ENCODE data around the gene PXK. TPM values are rescaled to one million over a fixed set of nuclear protein-coding genes. Genes with fewer than 3 reads are reported as not detected.

Gene PXK
- total and polyA plus RNA-seq, 2 experiments from 2014 or later: 29.5 to 37.8 TPM

DNA sequence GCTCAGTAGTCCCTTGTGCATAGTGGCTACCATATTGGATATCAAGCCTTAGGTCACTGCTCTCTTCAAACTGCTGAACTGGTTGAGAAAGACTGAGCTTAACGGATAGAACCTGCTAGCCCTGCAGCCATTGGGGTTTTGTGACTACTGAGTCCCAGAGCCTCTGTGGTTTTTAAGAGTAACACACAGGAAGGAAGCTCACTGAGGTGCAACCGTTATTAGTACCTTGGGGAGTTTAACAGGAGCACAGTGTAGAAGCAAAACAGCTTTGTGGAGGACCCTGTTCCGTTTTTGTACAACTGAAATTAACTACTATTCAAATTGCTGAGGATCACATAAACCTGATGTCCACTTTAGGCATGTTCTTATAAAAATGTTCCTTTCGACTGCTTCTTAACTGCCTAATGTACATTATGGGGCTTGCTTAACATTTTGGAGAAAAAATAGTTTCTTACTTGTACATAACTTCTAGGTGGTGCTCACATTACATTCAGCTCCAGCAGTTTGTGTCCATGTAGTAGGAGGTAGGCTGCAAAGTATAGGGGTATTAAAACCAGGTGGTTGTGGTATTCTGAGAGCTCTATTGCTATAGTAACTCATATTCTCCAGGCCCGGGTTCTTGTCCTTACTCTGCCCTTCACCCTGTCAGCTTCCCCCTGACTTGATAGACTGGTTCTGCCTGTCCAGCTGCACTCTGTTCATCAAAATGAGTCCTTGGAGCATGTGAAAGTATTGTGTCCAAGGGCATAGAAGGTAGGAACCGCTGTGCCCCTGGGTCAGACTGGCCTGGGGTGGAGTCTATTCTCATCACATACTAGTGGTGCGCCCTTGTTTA, 17.3 kb downstream of the PXK start:
- Histone ChIP-seq H3K27ac (no peak overlapping the region), H3K4me1 (ENCODE audit: insufficient read depth) (peaks cover 10% of the 10 kb centered on the region), H2AFZ (no peak overlapping the region), H3K9me2 (replicated peaks; ENCODE audit: insufficient read depth) (no peaks in the 10 kb centered on the region), H4K20me1 (ENCODE audit: insufficient read depth, poor library complexity, severe bottlenecking) (peaks cover 5% of the 10 kb centered on the region), H3K27me3 (no peaks in the 10 kb centered on the region), H3K4me3 (no peak overlapping the region), H3K36me3 (replicated peaks; ENCODE audit: insufficient read depth, low read depth) (no peaks in the 10 kb centered on the region), H3K9me3 (ENCODE audit: low read depth) (no peaks in the 10 kb centered on the region), H3K79me2 (peaks cover 20% of the 10 kb centered on the region), H3K4me2 (no peak overlapping the region)
- WGBS (ENCODE audit: low lambda C conversion rate, missing lambda C conversion rate): 85% methylated on average over 7 of the region's 7 CpGs
- DNase-seq (ENCODE audit: low spot score): no peak
- TF ChIP-seq, protein P1, sequence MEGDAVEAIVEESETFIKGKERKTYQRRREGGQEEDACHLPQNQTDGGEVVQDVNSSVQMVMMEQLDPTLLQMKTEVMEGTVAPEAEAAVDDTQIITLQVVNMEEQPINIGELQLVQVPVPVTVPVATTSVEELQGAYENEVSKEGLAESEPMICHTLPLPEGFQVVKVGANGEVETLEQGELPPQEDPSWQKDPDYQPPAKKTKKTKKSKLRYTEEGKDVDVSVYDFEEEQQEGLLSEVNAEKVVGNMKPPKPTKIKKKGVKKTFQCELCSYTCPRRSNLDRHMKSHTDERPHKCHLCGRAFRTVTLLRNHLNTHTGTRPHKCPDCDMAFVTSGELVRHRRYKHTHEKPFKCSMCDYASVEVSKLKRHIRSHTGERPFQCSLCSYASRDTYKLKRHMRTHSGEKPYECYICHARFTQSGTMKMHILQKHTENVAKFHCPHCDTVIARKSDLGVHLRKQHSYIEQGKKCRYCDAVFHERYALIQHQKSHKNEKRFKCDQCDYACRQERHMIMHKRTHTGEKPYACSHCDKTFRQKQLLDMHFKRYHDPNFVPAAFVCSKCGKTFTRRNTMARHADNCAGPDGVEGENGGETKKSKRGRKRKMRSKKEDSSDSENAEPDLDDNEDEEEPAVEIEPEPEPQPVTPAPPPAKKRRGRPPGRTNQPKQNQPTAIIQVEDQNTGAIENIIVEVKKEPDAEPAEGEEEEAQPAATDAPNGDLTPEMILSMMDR (IDR thresholded peaks at IDR 0.05; ENCODE audit: poor library complexity): no peak
- no peak for TF ChIP-seq EZH2 (IDR thresholded peaks at IDR 0.05; ENCODE audit: borderline replicate concordance)
- TF ChIP-seq EZH2phosphoT487 (IDR thresholded peaks at IDR 0.05; ENCODE audit: low read depth, severe bottlenecking, unreplicated experiment): no peak

DNA sequence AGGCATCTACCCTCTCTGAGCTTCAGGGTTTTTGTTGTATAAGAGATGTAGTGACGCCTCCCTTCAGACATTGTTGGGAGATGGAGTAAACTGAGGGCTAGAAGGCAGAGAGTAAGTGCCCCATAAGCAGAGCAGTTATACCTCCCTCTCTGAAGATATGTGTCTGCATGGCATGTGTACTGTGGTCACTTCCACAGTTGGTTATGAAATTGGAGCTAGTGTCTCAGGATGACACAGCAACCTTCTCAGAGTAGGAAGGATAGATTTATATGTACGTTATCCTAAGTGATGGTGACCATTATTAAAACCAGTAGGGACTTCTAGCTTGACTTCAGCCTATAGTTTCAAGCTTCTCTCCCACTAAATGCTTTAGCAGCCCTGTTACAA, 17.9 kb downstream of the PXK start:
- Histone ChIP-seq H2AFZ (no peak overlapping the region), H3K9me2 (replicated peaks; ENCODE audit: insufficient read depth) (no peaks in the 10 kb centered on the region), H3K36me3 (replicated peaks; ENCODE audit: insufficient read depth, low read depth) (no peaks in the 10 kb centered on the region), H4K20me1 (ENCODE audit: insufficient read depth, poor library complexity, severe bottlenecking) (peaks cover 5% of the 10 kb centered on the region), H3K27ac (no peak overlapping the region), H3K4me3 (no peak overlapping the region), H3K79me2 (peaks cover 22% of the 10 kb centered on the region), H3K27me3 (no peaks in the 10 kb centered on the region), H3K9me3 (ENCODE audit: low read depth) (no peaks in the 10 kb centered on the region), H3K4me1 (ENCODE audit: insufficient read depth) (peaks cover 10% of the 10 kb centered on the region), H3K4me2 (no peak overlapping the region)
- WGBS (ENCODE audit: low lambda C conversion rate, missing lambda C conversion rate): 93% methylated on average over 2 of the region's 2 CpGs
- no peak for TF ChIP-seq EZH2phosphoT487 (IDR thresholded peaks at IDR 0.05; ENCODE audit: low read depth, severe bottlenecking, unreplicated experiment)
- TF ChIP-seq EZH2 (IDR thresholded peaks at IDR 0.05; ENCODE audit: borderline replicate concordance): no peak
- TF ChIP-seq, protein P1 (IDR thresholded peaks at IDR 0.05; ENCODE audit: poor library complexity): no peak
- DNase-seq (ENCODE audit: low spot score): no peak

GRCh38 chr3:58351920-58352319, 19.2 kb downstream of the PXK start:
- Histone ChIP-seq H2AFZ (no peak overlapping the region), H3K4me2 (no peak overlapping the region), H3K27me3 (no peaks in the 10 kb centered on the region), H3K36me3 (replicated peaks; ENCODE audit: insufficient read depth, low read depth) (no peaks in the 10 kb centered on the region), H3K9me3 (ENCODE audit: low read depth) (no peaks in the 10 kb centered on the region), H3K9me2 (replicated peaks; ENCODE audit: insufficient read depth) (no peaks in the 10 kb centered on the region), H3K27ac (no peak overlapping the region), H3K4me3 (no peak overlapping the region), H4K20me1 (ENCODE audit: insufficient read depth, poor library complexity, severe bottlenecking) (peaks cover 5% of the 10 kb centered on the region), H3K4me1 (ENCODE audit: insufficient read depth) (peaks cover 10% of the 10 kb centered on the region), H3K79me2 (peaks cover 23% of the 10 kb centered on the region)
- TF ChIP-seq, protein P1 (IDR thresholded peaks at IDR 0.05; ENCODE audit: poor library complexity): no peak
- TF ChIP-seq EZH2 (IDR thresholded peaks at IDR 0.05; ENCODE audit: borderline replicate concordance) (no peak), EZH2phosphoT487 (IDR thresholded peaks at IDR 0.05; ENCODE audit: low read depth, severe bottlenecking, unreplicated experiment) (no peak)
- DNase-seq (ENCODE audit: low spot score): no peak
- WGBS (ENCODE audit: low lambda C conversion rate, missing lambda C conversion rate): 67% methylated on average over 3 of the region's 3 CpGs

Measured in hepatocyte (in vitro differentiated cells).